HFFc6 (cell line): ENCODE measurements around the gene KDM4C. TPM values are rescaled to one million over a fixed set of nuclear protein-coding genes. Genes with fewer than 3 reads are reported as not detected.

Source experiments
- DNase-seq: peaks from one replicate; pipeline ENCODE4 v3.0.0-alpha.2; 2018
- H3K27ac Mint-ChIP-seq: 2 replicates; pipeline ENCODE4 v1.8.0; 2020; ENCODE audit warnings: mild to moderate bottlenecking, mixed read lengths
- H3K27me3 Mint-ChIP-seq: 2 replicates; pipeline ENCODE4 v1.8.0; 2021; ENCODE audit warnings: mild to moderate bottlenecking, moderate library complexity, mixed read lengths; ENCODE audit not compliant: insufficient read depth
- H3K36me3 Mint-ChIP-seq: 2 replicates; pipeline ENCODE4 v1.8.0; 2021; ENCODE audit warnings: low read depth, mixed read lengths
- H3K4me1 Mint-ChIP-seq: 2 replicates; pipeline ENCODE4 v1.8.0; 2020; ENCODE audit warnings: low read depth, mixed read lengths
- H3K4me3 Mint-ChIP-seq: 2 replicates; pipeline ENCODE4 v1.8.0; 2020; ENCODE audit warnings: mild to moderate bottlenecking, moderate library complexity, mixed read lengths
- H3K9me3 Mint-ChIP-seq: 2 replicates; pipeline ENCODE4 v1.8.0; 2020; ENCODE audit warnings: mild to moderate bottlenecking, mixed read lengths
- CTCF ChIP-seq: fragments of 200-600 bp; sonication (generic); IDR thresholded peaks from 2 replicates; pipeline ENCODE4 v1.5.0; 2021; ENCODE audit warnings: antibody characterized with exemption, mild to moderate bottlenecking
- total RNA-seq, 6 experiments: library from RNA; stranded (reverse); fragmentation: NEBNext Ultra II Directional; extraction: Animal tissue kit (Norgen Biotek cat#: 25700); gene quantifications; 2 replicates in 1 of 6; 3 replicates in 5 of 6; pipeline ENCODE4 v1.2.3, GENCODE V29; 2021

KDM4C gene
- total RNA-seq, 6 experiments from 2014 or later = 9.1 to 12.0 (median 11.1) TPM

GRCh38 chr9:7115606-7116005 lies 357.8 kb downstream of the KDM4C start:
- no peaks in the 10 kb centered on the region for H3K27me3 Mint-ChIP-seq
- no peak for TF ChIP-seq CTCF
- no peaks in the 10 kb centered on the region for H3K36me3 Mint-ChIP-seq
- DNase-seq = no peak
- H3K4me1 Mint-ChIP-seq = peaks cover 7% of the 10 kb centered on the region
- no peaks in the 10 kb centered on the region for H3K9me3 Mint-ChIP-seq
- no peak overlapping the region for H3K4me3 Mint-ChIP-seq
- no peak overlapping the region for H3K27ac Mint-ChIP-seq

- DNase-seq = peak; percentile 13
- H3K9me3 Mint-ChIP-seq = no peaks in the 10 kb centered on the region
- no peak for TF ChIP-seq CTCF
- no peaks in the 10 kb centered on the region for H3K27me3 Mint-ChIP-seq
- peak overlapping the region; percentile 34 for H3K27ac Mint-ChIP-seq
- H3K4me1 Mint-ChIP-seq = peaks cover 7% of the 10 kb centered on the region
- H3K4me3 Mint-ChIP-seq = no peak overlapping the region
- H3K36me3 Mint-ChIP-seq = no peaks in the 10 kb centered on the region
These were observed 360.1 kb downstream of the KDM4C start for GRCh38 chr9:7117676-7118561.

- Mint-ChIP-seq H3K9me3 (no peaks in the 10 kb centered on the region), H3K4me3 (no peak overlapping the region), H3K4me1 (peaks cover 7% of the 10 kb centered on the region), H3K27ac (no peak overlapping the region), H3K27me3 (no peaks in the 10 kb centered on the region), H3K36me3 (no peaks in the 10 kb centered on the region)
- no peak for DNase-seq
- no peak for TF ChIP-seq CTCF
These were observed 360.9 kb downstream of the KDM4C start for GRCh38 chr9:7118633-7119032.

GRCh38 chr9:7119612-7120011 lies 361.8 kb downstream of the KDM4C start:
- H3K27me3 Mint-ChIP-seq = no peaks in the 10 kb centered on the region
- H3K4me3 Mint-ChIP-seq = no peak overlapping the region
- no peak overlapping the region for H3K27ac Mint-ChIP-seq
- no peaks in the 10 kb centered on the region for H3K36me3 Mint-ChIP-seq
- DNase-seq = no peak
- no peaks in the 10 kb centered on the region for H3K9me3 Mint-ChIP-seq
- peaks cover 7% of the 10 kb centered on the region for H3K4me1 Mint-ChIP-seq
- no peak for TF ChIP-seq CTCF

- no peak for TF ChIP-seq CTCF
- no peaks in the 10 kb centered on the region for H3K36me3 Mint-ChIP-seq
- no peak overlapping the region for H3K27ac Mint-ChIP-seq
- H3K4me3 Mint-ChIP-seq = no peak overlapping the region
- H3K27me3 Mint-ChIP-seq = no peaks in the 10 kb centered on the region
- H3K4me1 Mint-ChIP-seq = peaks cover 7% of the 10 kb centered on the region
- no peaks in the 10 kb centered on the region for H3K9me3 Mint-ChIP-seq
- no peak for DNase-seq
These were observed 363.3 kb downstream of the KDM4C start for GRCh38 chr9:7121055-7121454.
